Neural crest cell (in vitro differentiated cells): ENCODE results near the gene MRPS23. TPM values are rescaled to one million over a fixed set of nuclear protein-coding genes. Genes with fewer than 3 reads are reported as not detected.

Experiments
- DNase-seq: peaks from one replicate; pipeline ENCODE4 v3.0.0; 2021; ENCODE audit warnings: low read depth, mixed read lengths, low spot score
- H3K27ac Mint-ChIP-seq: one replicate; pipeline ENCODE4 v1.8.0; 2021; ENCODE audit warnings: mild to moderate bottlenecking, mixed read lengths; ENCODE audit not compliant: unreplicated experiment
- H3K27me3 Mint-ChIP-seq: 2 replicates; pipeline ENCODE4 v1.8.0; 2021; ENCODE audit warnings: low read depth, mild to moderate bottlenecking, mixed read lengths
- H3K36me3 Mint-ChIP-seq: 2 replicates; pipeline ENCODE4 v1.8.0; 2021; ENCODE audit warnings: low read depth, mild to moderate bottlenecking, mixed read lengths
- H3K4me1 Mint-ChIP-seq: 2 replicates; pipeline ENCODE4 v1.8.0; 2021; ENCODE audit warnings: mixed read lengths
- H3K4me3 Mint-ChIP-seq: one replicate; pipeline ENCODE4 v1.8.0; 2021; ENCODE audit warnings: mild to moderate bottlenecking, mixed read lengths
- H3K9me3 Mint-ChIP-seq: 2 replicates; pipeline ENCODE4 v1.8.0; 2021; ENCODE audit warnings: mixed read lengths
- total RNA-seq: library from RNA; stranded (reverse); gene quantifications from 2 replicates; pipeline ENCODE4 v1.2.1, GENCODE V29; 2021
- TF ChIP-seq, protein P1 (sequence below): fragments of 200-600 bp; sonication (generic); conservative IDR thresholded peaks from 2 replicates; pipeline ENCODE4 v1.5.0; 2021; ENCODE audit warnings: antibody characterized with exemption, mild to moderate bottlenecking

MRPS23 gene
- total RNA-seq, 1 donor from 2014 or later = 63.0 TPM

GRCh38 chr17:57834146-57834741, 15.6 kb downstream of the MRPS23 start:
- Mint-ChIP-seq H3K27ac (peak overlapping the region; percentile 15), H3K27me3 (no peaks in the 10 kb centered on the region), H3K36me3 (peaks cover 4% of the 10 kb centered on the region), H3K4me1 (peaks cover 5% of the 10 kb centered on the region), H3K4me3 (no peak overlapping the region), H3K9me3 (no peaks in the 10 kb centered on the region)
- TF ChIP-seq, protein P1, sequence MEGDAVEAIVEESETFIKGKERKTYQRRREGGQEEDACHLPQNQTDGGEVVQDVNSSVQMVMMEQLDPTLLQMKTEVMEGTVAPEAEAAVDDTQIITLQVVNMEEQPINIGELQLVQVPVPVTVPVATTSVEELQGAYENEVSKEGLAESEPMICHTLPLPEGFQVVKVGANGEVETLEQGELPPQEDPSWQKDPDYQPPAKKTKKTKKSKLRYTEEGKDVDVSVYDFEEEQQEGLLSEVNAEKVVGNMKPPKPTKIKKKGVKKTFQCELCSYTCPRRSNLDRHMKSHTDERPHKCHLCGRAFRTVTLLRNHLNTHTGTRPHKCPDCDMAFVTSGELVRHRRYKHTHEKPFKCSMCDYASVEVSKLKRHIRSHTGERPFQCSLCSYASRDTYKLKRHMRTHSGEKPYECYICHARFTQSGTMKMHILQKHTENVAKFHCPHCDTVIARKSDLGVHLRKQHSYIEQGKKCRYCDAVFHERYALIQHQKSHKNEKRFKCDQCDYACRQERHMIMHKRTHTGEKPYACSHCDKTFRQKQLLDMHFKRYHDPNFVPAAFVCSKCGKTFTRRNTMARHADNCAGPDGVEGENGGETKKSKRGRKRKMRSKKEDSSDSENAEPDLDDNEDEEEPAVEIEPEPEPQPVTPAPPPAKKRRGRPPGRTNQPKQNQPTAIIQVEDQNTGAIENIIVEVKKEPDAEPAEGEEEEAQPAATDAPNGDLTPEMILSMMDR = no peak
- DNase-seq = no peak

DNA sequence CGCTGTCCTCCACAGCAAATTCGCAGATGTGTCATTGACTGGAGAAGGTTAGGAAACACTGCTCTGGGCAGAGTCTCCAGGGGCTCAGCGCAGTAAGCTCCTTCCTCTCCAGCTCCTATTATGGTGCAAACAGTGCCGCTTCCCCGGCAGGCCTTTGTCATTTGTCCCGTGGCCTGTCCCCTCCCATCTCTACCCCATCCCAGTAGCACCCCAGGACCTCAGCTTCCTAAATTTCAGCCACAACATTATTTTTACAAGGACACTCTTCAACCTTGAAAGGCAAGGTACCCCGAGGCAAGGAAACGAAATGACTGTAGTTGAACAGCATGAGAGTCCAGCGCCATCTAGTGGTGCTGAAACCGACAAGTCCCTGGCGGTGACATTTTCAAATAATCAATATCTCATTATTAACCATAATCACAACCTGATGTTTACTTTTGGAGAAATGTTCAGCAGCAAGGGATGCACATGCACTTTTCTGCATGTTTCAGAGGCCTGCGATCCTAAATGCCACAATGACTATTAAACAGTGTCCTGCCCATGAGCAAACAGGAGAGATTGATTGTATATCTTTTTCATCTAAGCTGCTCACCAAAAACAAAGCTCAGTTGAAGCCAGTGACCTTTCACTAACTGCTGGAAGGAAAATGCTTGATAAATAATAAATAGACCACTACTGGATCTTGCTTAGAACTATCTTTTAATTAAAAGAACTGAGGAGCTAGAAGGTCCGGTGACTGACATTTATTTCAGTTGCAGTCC, 16.5 kb downstream of the MRPS23 start:
- Mint-ChIP-seq H3K4me1 (peaks cover 5% of the 10 kb centered on the region), H3K9me3 (no peaks in the 10 kb centered on the region), H3K27ac (no peak overlapping the region), H3K4me3 (no peak overlapping the region), H3K36me3 (peaks cover 4% of the 10 kb centered on the region), H3K27me3 (no peaks in the 10 kb centered on the region)
- DNase-seq = peak; percentile 73
- TF ChIP-seq, protein P1 = peak; percentile 99

DNA sequence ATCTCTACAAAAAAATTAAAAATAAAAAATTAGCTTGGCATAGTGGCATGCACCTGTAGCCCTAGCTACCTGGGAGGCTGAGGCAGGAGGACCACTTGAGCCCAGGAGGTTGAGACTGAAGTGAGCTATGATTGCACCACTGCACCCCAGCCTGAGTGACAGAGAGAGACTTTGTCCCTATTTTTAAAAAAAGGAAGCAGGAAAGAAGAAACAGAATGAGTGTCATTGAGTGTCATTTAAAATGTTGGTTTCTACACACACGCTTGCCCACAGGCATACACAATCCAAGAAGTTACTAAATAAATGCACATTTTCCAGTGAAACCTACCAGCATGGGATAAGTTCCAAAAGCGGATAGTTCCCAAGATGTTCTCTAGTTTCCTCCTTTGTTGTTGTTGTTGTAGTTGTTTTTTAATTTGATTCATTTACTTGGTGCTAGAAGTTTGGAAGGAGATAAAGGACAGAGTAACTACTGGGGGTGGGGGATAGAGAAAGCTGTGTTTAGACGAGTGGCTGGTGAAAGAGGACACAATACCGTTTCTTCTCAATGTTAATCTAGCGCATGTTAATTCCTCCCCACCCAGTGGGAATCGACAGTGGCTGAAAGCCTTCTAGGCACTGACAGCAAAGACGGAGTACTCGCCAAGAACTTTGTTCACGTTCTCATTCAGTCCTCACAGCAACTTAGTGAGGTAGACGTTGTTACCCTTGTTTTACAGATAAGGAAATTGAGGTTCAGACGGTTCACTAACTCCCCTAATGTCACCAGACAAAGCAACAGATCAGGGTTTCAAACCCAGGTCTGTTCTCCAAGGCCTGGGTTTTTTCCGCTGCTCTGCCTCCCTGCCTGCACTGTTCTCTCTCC, 17.3 kb downstream of the MRPS23 start:
- Mint-ChIP-seq H3K9me3 (no peaks in the 10 kb centered on the region), H3K36me3 (peaks cover 4% of the 10 kb centered on the region), H3K27me3 (no peaks in the 10 kb centered on the region), H3K4me3 (no peak overlapping the region), H3K4me1 (peaks cover 5% of the 10 kb centered on the region), H3K27ac (no peak overlapping the region)
- TF ChIP-seq, protein P1 = no peak
- no peak for DNase-seq

DNA sequence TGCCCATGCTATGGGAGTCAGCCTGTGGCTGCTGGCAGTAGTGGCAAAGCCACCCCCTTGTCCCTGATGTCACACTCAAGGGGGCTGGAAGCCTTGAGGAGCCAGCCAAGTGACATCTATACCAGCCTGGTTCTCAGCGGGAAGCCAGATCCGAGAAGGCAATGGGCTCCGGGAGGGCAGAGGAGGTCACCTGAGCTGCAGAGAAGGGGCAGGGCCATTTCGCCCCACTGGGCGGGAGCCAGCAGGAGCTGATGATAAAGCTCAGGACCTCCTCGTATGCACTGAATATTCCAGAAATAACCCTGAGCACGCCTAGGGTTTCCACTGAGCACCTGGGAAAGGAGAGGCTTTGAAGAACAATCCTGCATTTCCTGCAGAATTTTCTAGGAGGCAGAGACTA, 19.0 kb downstream of the MRPS23 start:
- peak overlapping the region; percentile 8 for H3K27ac Mint-ChIP-seq
- peaks cover 5% of the 10 kb centered on the region for H3K4me1 Mint-ChIP-seq
- no peak for DNase-seq
- no peaks in the 10 kb centered on the region for H3K9me3 Mint-ChIP-seq
- no peak overlapping the region for H3K4me3 Mint-ChIP-seq
- TF ChIP-seq, protein P1 = no peak
- no peaks in the 10 kb centered on the region for H3K27me3 Mint-ChIP-seq
- H3K36me3 Mint-ChIP-seq = no peaks in the 10 kb centered on the region
